ENCODE measurements around the gene CLCN4.
A peak's percentile ranks its signal among the peaks of the same experiment; 100 is the strongest.

Gene CLCN4

GRCh38 chrX:10140264-10140663 is 16.5 kb upstream of the CLCN4 start:
- DNase-seq = no peak
- TF ChIP-seq GATA1 (IDR thresholded peaks at IDR 0.05; ENCODE audit: low read depth, low read length) (no peak), POLR2A (IDR thresholded peaks at IDR 0.05; ENCODE audit: low read length) (no peak)

- DNase-seq = no peak
Measured at GRCh38 chrX:10142041-10142599, 14.7 kb upstream of the CLCN4 start.

GRCh38 chrX:10143071-10143983 is 13.4 kb upstream of the CLCN4 start:
- TF ChIP-seq GATA1 (IDR thresholded peaks at IDR 0.05; ENCODE audit: low read depth, low read length) (no peak), POLR2A (IDR thresholded peaks at IDR 0.05; ENCODE audit: low read length) (no peak)
- no peak for DNase-seq

More at GRCh38 chrX:10142041-10142599, 14.7 kb upstream of the CLCN4 start:
- TF ChIP-seq GATA1 (IDR thresholded peaks at IDR 0.05; ENCODE audit: low read depth, low read length) (no peak), POLR2A (IDR thresholded peaks at IDR 0.05; ENCODE audit: low read length) (no peak)

- no peak for DNase-seq
- no peak for TF ChIP-seq GATA1 (IDR thresholded peaks at IDR 0.05; ENCODE audit: low read depth, low read length)
- no peak for TF ChIP-seq POLR2A (IDR thresholded peaks at IDR 0.05; ENCODE audit: low read length)
Measured at GRCh38 chrX:10146346-10146745, 10.4 kb upstream of the CLCN4 start.

GRCh38 chrX:10152086-10152485 is 4.7 kb upstream of the CLCN4 start:
- no peak for DNase-seq
- no peak for TF ChIP-seq GATA1 (IDR thresholded peaks at IDR 0.05; ENCODE audit: low read depth, low read length)
- TF ChIP-seq POLR2A (IDR thresholded peaks at IDR 0.05; ENCODE audit: low read length) = no peak

- TF ChIP-seq GATA1 (IDR thresholded peaks at IDR 0.05; ENCODE audit: low read depth, low read length) (no peak), POLR2A (IDR thresholded peaks at IDR 0.05; ENCODE audit: low read length) (no peak)
- DNase-seq = no peak
Measured at GRCh38 chrX:10155137-10155536, 1.6 kb upstream of the CLCN4 start.

- no peak for DNase-seq
- TF ChIP-seq GATA1 (IDR thresholded peaks at IDR 0.05; ENCODE audit: low read depth, low read length) = no peak
- TF ChIP-seq POLR2A (IDR thresholded peaks at IDR 0.05; ENCODE audit: low read length) = peak; percentile 56
Measured at GRCh38 chrX:10157032-10157341, 212 bp downstream of the CLCN4 start.

GRCh38 chrX:10157543-10157942 is 768 bp downstream of the CLCN4 start:
- TF ChIP-seq GATA1 (IDR thresholded peaks at IDR 0.05; ENCODE audit: low read depth, low read length) (no peak), POLR2A (IDR thresholded peaks at IDR 0.05; ENCODE audit: low read length) (no peak)
- peak; percentile 22 to 56 for DNase-seq

- no peak for TF ChIP-seq GATA1 (IDR thresholded peaks at IDR 0.05; ENCODE audit: low read depth, low read length)
- TF ChIP-seq POLR2A (IDR thresholded peaks at IDR 0.05; ENCODE audit: low read length) = no peak
- peak; percentile 74 to 81 for DNase-seq
Measured at GRCh38 chrX:10158279-10159144, 1.7 kb downstream of the CLCN4 start.

- DNase-seq = peak; percentile 83 to 94
- TF ChIP-seq POLR2A (IDR thresholded peaks at IDR 0.05; ENCODE audit: low read length) (peak; percentile 48), GATA1 (IDR thresholded peaks at IDR 0.05; ENCODE audit: low read depth, low read length) (no peak)
Measured at GRCh38 chrX:10159145-10159468, 2.3 kb downstream of the CLCN4 start.

GRCh38 chrX:10160211-10160610 is 3.4 kb downstream of the CLCN4 start:
- TF ChIP-seq GATA1 (IDR thresholded peaks at IDR 0.05; ENCODE audit: low read depth, low read length) = no peak
- no peak for TF ChIP-seq POLR2A (IDR thresholded peaks at IDR 0.05; ENCODE audit: low read length)
- peak in 1 of 2 experiments; percentile 38 for DNase-seq

GRCh38 chrX:10163031-10163430 is 6.3 kb downstream of the CLCN4 start:
- TF ChIP-seq GATA1 (IDR thresholded peaks at IDR 0.05; ENCODE audit: low read depth, low read length) (no peak), POLR2A (IDR thresholded peaks at IDR 0.05; ENCODE audit: low read length) (no peak)
- DNase-seq = no peak

- peak in 1 of 2 experiments; percentile 18 for DNase-seq
Measured at GRCh38 chrX:10164879-10165278, 8.1 kb downstream of the CLCN4 start.

More at GRCh38 chrX:10164879-10165278, 8.1 kb downstream of the CLCN4 start:
- TF ChIP-seq GATA1 (IDR thresholded peaks at IDR 0.05; ENCODE audit: low read depth, low read length) (no peak), POLR2A (IDR thresholded peaks at IDR 0.05; ENCODE audit: low read length) (no peak)

Data from erythroblast (primary cell).